ENCODE data around the gene HOMEZ.

DNA sequence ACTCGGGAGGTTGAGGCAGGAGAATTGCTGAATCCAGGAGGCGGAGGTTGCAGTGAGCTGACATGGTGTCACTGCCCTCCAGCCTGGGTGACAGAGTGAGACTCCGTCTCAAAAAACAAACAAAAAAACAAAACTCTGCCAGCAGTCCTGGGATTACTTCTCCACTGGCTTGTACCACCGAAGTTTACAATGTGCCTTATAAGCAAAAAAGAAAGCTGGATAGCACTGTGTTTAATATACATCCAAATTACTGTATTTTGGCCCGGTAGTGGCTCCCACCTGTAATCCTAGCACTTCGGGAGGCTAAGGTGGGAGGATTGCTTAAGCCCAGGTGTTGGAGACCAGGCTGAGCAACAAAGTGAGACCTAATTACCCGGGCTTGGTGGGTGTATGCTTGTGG, 16.7 kb downstream of the HOMEZ start:
- TF ChIP-seq SP1 (IDR thresholded peaks at IDR 0.05) (no peak), LEF1 (IDR thresholded peaks at IDR 0.05; ENCODE audit: borderline replicate concordance) (no peak), BHLHE40 (IDR thresholded peaks at IDR 0.05; ENCODE audit: borderline replicate concordance) (no peak), FOXM1 (IDR thresholded peaks at IDR 0.05; ENCODE audit: borderline replicate concordance) (no peak)
- TF ChIP-seq, protein P1, sequence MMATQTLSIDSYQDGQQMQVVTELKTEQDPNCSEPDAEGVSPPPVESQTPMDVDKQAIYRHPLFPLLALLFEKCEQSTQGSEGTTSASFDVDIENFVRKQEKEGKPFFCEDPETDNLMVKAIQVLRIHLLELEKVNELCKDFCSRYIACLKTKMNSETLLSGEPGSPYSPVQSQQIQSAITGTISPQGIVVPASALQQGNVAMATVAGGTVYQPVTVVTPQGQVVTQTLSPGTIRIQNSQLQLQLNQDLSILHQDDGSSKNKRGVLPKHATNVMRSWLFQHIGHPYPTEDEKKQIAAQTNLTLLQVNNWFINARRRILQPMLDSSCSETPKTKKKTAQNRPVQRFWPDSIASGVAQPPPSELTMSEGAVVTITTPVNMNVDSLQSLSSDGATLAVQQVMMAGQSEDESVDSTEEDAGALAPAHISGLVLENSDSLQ (IDR thresholded peaks at IDR 0.05): no peak
